ENCODE measurements around the gene SLC24A5. TPM values are rescaled to one million over a fixed set of nuclear protein-coding genes. Genes with fewer than 3 reads are reported as not detected.

The SLC24A5 gene
- total RNA-seq, 4 donors from 2014 or later = not detected

- no peak for ATAC-seq
- intact Hi-C loops (cut with DNase I; ENCODE audit: low total_unique reads) (no loop called here), in situ Hi-C loops (cut with MboI; ENCODE audit: low sequenced_read_pairs in 4 of 4) (no loop called here)
- H3K9me3 ChIP-seq = no peaks in the 10 kb centered on the region
- peaks cover 0 to 4% (median 2%) of the 10 kb centered on the region in 3 donors for H3K27me3 ChIP-seq
- no peak for DNase-seq
- TF ChIP-seq, protein P1, sequence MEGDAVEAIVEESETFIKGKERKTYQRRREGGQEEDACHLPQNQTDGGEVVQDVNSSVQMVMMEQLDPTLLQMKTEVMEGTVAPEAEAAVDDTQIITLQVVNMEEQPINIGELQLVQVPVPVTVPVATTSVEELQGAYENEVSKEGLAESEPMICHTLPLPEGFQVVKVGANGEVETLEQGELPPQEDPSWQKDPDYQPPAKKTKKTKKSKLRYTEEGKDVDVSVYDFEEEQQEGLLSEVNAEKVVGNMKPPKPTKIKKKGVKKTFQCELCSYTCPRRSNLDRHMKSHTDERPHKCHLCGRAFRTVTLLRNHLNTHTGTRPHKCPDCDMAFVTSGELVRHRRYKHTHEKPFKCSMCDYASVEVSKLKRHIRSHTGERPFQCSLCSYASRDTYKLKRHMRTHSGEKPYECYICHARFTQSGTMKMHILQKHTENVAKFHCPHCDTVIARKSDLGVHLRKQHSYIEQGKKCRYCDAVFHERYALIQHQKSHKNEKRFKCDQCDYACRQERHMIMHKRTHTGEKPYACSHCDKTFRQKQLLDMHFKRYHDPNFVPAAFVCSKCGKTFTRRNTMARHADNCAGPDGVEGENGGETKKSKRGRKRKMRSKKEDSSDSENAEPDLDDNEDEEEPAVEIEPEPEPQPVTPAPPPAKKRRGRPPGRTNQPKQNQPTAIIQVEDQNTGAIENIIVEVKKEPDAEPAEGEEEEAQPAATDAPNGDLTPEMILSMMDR (IDR thresholded peaks at IDR 0.05 in 4 of 5, conservative IDR thresholded peaks at IDR 0.05 in 1 of 5) = no peak
- TF ChIP-seq POLR2A (IDR thresholded peaks at IDR 0.05) = no peak
- H3K27ac ChIP-seq = no peak overlapping the region
- H3K4me1 ChIP-seq = no peaks in the 10 kb centered on the region
- H3K4me3 ChIP-seq = no peak overlapping the region
- no peaks in the 10 kb centered on the region for H3K36me3 ChIP-seq
Measured at GRCh38 chr15:48103647-48104046, 17.1 kb upstream of the SLC24A5 start.

DNA sequence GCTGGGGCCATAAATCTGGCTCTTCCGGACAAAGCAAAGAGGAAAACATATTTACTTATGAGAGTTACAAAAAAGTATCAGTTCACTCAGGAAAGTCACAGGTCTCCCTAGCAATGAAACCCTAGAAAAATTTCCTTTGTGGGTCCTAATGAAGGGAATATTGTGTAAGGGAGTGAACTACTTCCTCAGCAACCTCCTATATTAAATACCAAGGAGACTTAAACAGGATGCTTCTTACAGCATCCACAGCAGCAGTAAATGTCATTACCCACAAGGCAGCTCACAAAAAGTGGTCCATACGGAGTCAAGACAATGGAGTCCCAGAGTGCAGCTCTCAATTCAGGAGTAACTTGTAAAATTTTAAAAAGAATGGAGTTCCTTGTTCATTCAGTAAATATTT is 14.9 kb upstream of the SLC24A5 start:
- H3K27ac ChIP-seq = no peak overlapping the region
- ATAC-seq (no peak), DNase-seq (no peak)
- intact Hi-C loops (cut with DNase I; ENCODE audit: low total_unique reads) = no loop called here
- in situ Hi-C loops (cut with MboI; ENCODE audit: low sequenced_read_pairs in 4 of 4) = no loop called here
- H3K4me1 ChIP-seq = no peaks in the 10 kb centered on the region
- H3K9me3 ChIP-seq = no peaks in the 10 kb centered on the region
- TF ChIP-seq, protein P1 (IDR thresholded peaks at IDR 0.05 in 4 of 5, conservative IDR thresholded peaks at IDR 0.05 in 1 of 5) = no peak
- no peak for TF ChIP-seq POLR2A (IDR thresholded peaks at IDR 0.05)
- H3K4me3 ChIP-seq = no peak overlapping the region
- no peaks in the 10 kb centered on the region for H3K36me3 ChIP-seq
- H3K27me3 ChIP-seq = peaks cover 0 to 4% (median 2%) of the 10 kb centered on the region in 3 donors

DNA sequence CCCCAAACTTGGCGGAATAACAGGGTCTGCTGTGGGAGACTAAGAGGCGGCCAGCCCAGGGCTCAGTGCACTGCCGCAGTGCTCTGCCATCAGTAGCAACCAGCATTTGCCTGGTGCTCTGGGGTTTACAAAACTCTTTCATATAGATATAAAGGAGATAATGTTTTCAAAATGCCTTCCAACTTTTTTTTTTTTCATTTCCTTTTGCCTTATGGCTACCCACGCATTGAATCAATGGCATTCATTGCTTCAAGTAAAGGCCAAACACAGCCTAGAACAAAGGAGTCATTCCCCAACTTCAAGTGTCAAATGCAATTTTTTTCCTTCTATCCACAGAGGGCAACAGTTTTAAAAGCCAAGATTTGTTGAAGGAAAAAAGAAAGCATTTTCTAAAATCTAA is 11.6 kb upstream of the SLC24A5 start:
- TF ChIP-seq POLR2A (IDR thresholded peaks at IDR 0.05) = no peak
- TF ChIP-seq, protein P1 (IDR thresholded peaks at IDR 0.05 in 4 of 5, conservative IDR thresholded peaks at IDR 0.05 in 1 of 5) = no peak
- H3K9me3 ChIP-seq = no peaks in the 10 kb centered on the region
- in situ Hi-C loops (cut with MboI; ENCODE audit: low sequenced_read_pairs in 4 of 4) = no loop called here

GRCh38 chr15:48109856-48110531 is 10.8 kb upstream of the SLC24A5 start:
- Histone ChIP-seq H3K9me3 (no peaks in the 10 kb centered on the region), H3K36me3 (no peaks in the 10 kb centered on the region), H3K27ac (no peak overlapping the region), H3K4me1 (no peaks in the 10 kb centered on the region), H3K27me3 (peaks cover 0 to 3% (median 2%) of the 10 kb centered on the region in 3 donors), H3K4me3 (no peak overlapping the region)
- in situ Hi-C loops (cut with MboI; ENCODE audit: low sequenced_read_pairs in 4 of 4) (no loop called here), intact Hi-C loops (cut with DNase I; ENCODE audit: low total_unique reads) (no loop called here)
- no peak for DNase-seq
- no peak for ATAC-seq
- no peak for TF ChIP-seq POLR2A (IDR thresholded peaks at IDR 0.05)
- TF ChIP-seq, protein P1 (IDR thresholded peaks at IDR 0.05 in 4 of 5, conservative IDR thresholded peaks at IDR 0.05 in 1 of 5) = no peak

More for the DNA sequence above, 11.6 kb upstream of the SLC24A5 start:
- ATAC-seq (no peak), DNase-seq (no peak)
- no peaks in the 10 kb centered on the region for H3K4me1 ChIP-seq
- intact Hi-C loops (cut with DNase I; ENCODE audit: low total_unique reads) = no loop called here
- no peaks in the 10 kb centered on the region for H3K36me3 ChIP-seq
- no peak overlapping the region for H3K27ac ChIP-seq
- no peak overlapping the region for H3K4me3 ChIP-seq
- peaks cover 0 to 4% (median 2%) of the 10 kb centered on the region in 3 donors for H3K27me3 ChIP-seq

DNA sequence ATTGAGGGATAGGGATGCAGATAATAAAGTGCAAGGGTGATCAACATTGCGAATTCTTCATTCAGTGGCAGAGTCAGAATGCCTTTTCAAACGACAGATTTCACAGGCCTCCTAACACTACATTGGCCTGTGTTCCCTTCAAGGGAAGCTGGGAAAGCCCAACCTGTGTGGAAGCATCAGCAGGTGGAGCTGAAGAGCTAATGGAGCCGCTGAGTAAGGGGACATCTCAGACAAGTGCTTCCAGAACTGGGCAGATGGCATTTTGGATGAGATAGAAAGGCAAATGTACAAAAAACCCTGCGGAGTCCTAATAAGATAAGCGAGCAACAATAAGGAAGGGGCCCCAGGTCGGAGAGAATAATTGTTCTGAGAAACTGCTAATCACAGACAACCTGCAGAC is 8.5 kb upstream of the SLC24A5 start:
- Histone ChIP-seq H3K9me3 (no peaks in the 10 kb centered on the region), H3K36me3 (no peaks in the 10 kb centered on the region), H3K27ac (no peak overlapping the region), H3K4me3 (no peak overlapping the region), H3K4me1 (no peaks in the 10 kb centered on the region), H3K27me3 (no peaks in the 10 kb centered on the region)
- intact Hi-C loops (cut with DNase I; ENCODE audit: low total_unique reads) (no loop called here), in situ Hi-C loops (cut with MboI; ENCODE audit: low sequenced_read_pairs in 4 of 4) (no loop called here)
- ATAC-seq (no peak), DNase-seq (no peak)
- TF ChIP-seq, protein P1 (IDR thresholded peaks at IDR 0.05 in 4 of 5, conservative IDR thresholded peaks at IDR 0.05 in 1 of 5) = no peak
- no peak for TF ChIP-seq POLR2A (IDR thresholded peaks at IDR 0.05)

Data from gastrocnemius medialis (tissue), 4 donors.